GM12873 (cell line): ENCODE data around the gene GLI3.

Source experiments
- CTCF ChIP-seq: IDR thresholded peaks from 2 replicates; pipeline ENCODE4 v1.5.1; 2012; ENCODE audit warnings: low read depth, mild to moderate bottlenecking, moderate library complexity, low read length, control low read depth; ENCODE audit not compliant: insufficient read depth; ENCODE audit errors: missing control alignments

Gene GLI3

GRCh38 chr7:42212541-42213090 lies 24.4 kb downstream of the GLI3 start:
- no peak for TF ChIP-seq CTCF

GRCh38 chr7:42211938-42212337 lies 25.1 kb downstream of the GLI3 start:
- TF ChIP-seq CTCF, result no peak

GRCh38 chr7:42210779-42211178 lies 26.2 kb downstream of the GLI3 start:
- TF ChIP-seq CTCF, result no peak

GRCh38 chr7:42210333-42210732 lies 26.7 kb downstream of the GLI3 start:
- no peak for TF ChIP-seq CTCF

GRCh38 chr7:42208572-42208971 lies 28.4 kb downstream of the GLI3 start:
- TF ChIP-seq CTCF, result no peak

- no peak for TF ChIP-seq CTCF
Observed at GRCh38 chr7:42207420-42207819, 29.6 kb downstream of the GLI3 start.

- TF ChIP-seq CTCF, result no peak
Observed at GRCh38 chr7:42203336-42203735, 33.7 kb downstream of the GLI3 start.
